ENCODE results near the gene ACTN1. TPM values are rescaled to one million over a fixed set of nuclear protein-coding genes. Genes with fewer than 3 reads are reported as not detected.

The ACTN1 gene
- total RNA-seq, 4 donors from 2014 or later, result 76.8 to 117 (median 94.0) TPM

GRCh38 chr14:68846466-68846865 is 132.6 kb downstream of the ACTN1 start:
- no peak overlapping the region for H3K4me3 ChIP-seq
- peaks cover 12% of the 10 kb centered on the region for H3K4me1 ChIP-seq
- H3K9me3 ChIP-seq, result no peaks in the 10 kb centered on the region
- no peak overlapping the region for H3K27ac ChIP-seq
- no peaks in the 10 kb centered on the region for H3K36me3 ChIP-seq
- no peak for DNase-seq (ENCODE audit: low spot score in 2 of 2)
- no peaks in the 10 kb centered on the region for H3K27me3 ChIP-seq
- WGBS, result 73% methylated on average over 3 of the region's 3 CpGs
- TF ChIP-seq CTCF (IDR thresholded peaks at IDR 0.05) (no peak), EP300 (IDR thresholded peaks at IDR 0.05) (no peak), POLR2A (IDR thresholded peaks at IDR 0.05) (no peak), POLR2AphosphoS5 (IDR thresholded peaks at IDR 0.05) (no peak)

- 22% methylated on average over 6 of the region's 6 CpGs for WGBS
- H3K27me3 ChIP-seq, result no peaks in the 10 kb centered on the region
- peak overlapping the region; percentile 40 for H3K4me3 ChIP-seq
- no peaks in the 10 kb centered on the region for H3K9me3 ChIP-seq
- TF ChIP-seq POLR2AphosphoS5 (IDR thresholded peaks at IDR 0.05) (no peak), CTCF (IDR thresholded peaks at IDR 0.05) (no peak), POLR2A (IDR thresholded peaks at IDR 0.05) (no peak)
- H3K4me1 ChIP-seq, result peaks cover 12% of the 10 kb centered on the region
- DNase-seq (ENCODE audit: low spot score in 2 of 2), result no peak
- no peak overlapping the region for H3K27ac ChIP-seq
- no peaks in the 10 kb centered on the region for H3K36me3 ChIP-seq
Observed at GRCh38 chr14:68844210-68844545, 134.9 kb downstream of the ACTN1 start.

- WGBS, result 17% methylated on average over 18 of the region's 19 CpGs
- Histone ChIP-seq H3K4me3 (peak overlapping the region; percentile 40), H3K36me3 (no peaks in the 10 kb centered on the region), H3K27ac (peak overlapping the region; percentile 6), H3K27me3 (no peaks in the 10 kb centered on the region), H3K4me1 (peaks cover 12% of the 10 kb centered on the region), H3K9me3 (no peaks in the 10 kb centered on the region)
- peak in 1 of 2 donors; percentile 93 for DNase-seq (ENCODE audit: low spot score in 2 of 2)
- TF ChIP-seq CTCF (IDR thresholded peaks at IDR 0.05) (peak; percentile 72 to 93), POLR2AphosphoS5 (IDR thresholded peaks at IDR 0.05) (no peak)
Observed at GRCh38 chr14:68843471-68844209, 135.5 kb downstream of the ACTN1 start.

GRCh38 chr14:68842298-68842697 is 136.8 kb downstream of the ACTN1 start:
- no peak for TF ChIP-seq POLR2A (IDR thresholded peaks at IDR 0.05)
- TF ChIP-seq POLR2AphosphoS5 (IDR thresholded peaks at IDR 0.05), result no peak
- no peak for TF ChIP-seq EP300 (IDR thresholded peaks at IDR 0.05)
- TF ChIP-seq CTCF (IDR thresholded peaks at IDR 0.05), result no peak
- Histone ChIP-seq H3K9me3 (no peaks in the 10 kb centered on the region), H3K4me1 (peaks cover 12% of the 10 kb centered on the region), H3K27me3 (no peaks in the 10 kb centered on the region), H3K27ac (no peak overlapping the region), H3K36me3 (no peaks in the 10 kb centered on the region), H3K4me3 (no peak overlapping the region)
- 77% methylated on average over 5 of the region's 5 CpGs for WGBS
- DNase-seq (ENCODE audit: low spot score in 2 of 2), result no peak

GRCh38 chr14:68841016-68841809 is 137.9 kb downstream of the ACTN1 start:
- Histone ChIP-seq H3K36me3 (no peaks in the 10 kb centered on the region), H3K4me3 (no peak overlapping the region), H3K27ac (no peak overlapping the region), H3K4me1 (peaks cover 12% of the 10 kb centered on the region), H3K27me3 (no peaks in the 10 kb centered on the region), H3K9me3 (no peaks in the 10 kb centered on the region)
- 68% methylated on average over 6 of the region's 6 CpGs for WGBS
- no peak for DNase-seq (ENCODE audit: low spot score in 2 of 2)
- TF ChIP-seq POLR2AphosphoS5 (IDR thresholded peaks at IDR 0.05), result no peak
- TF ChIP-seq CTCF (IDR thresholded peaks at IDR 0.05), result no peak
- TF ChIP-seq EP300 (IDR thresholded peaks at IDR 0.05), result no peak
- no peak for TF ChIP-seq POLR2A (IDR thresholded peaks at IDR 0.05)

Measured in suprapubic skin (tissue), 4 donors.